Stomach (tissue), 4 donors: ENCODE measurements around the gene SOST.

Experiments used
- EP300 ChIP-seq: sonication (generic); formaldehyde crosslinking; IDR thresholded peaks from one replicate; pipeline ENCODE4 v1.6.1; 2017; ENCODE audit warnings: antibody characterized with exemption
- POLR2A ChIP-seq, 4 donors: fragments of 450-650 bp; IDR thresholded peaks; one replicate each; pipeline ENCODE4 v1.6.1; 2016; ENCODE audit warnings: antibody characterized with exemption in 4 of 4, control low read depth in 2 of 4, mild to moderate bottlenecking in 1 of 4, moderate library complexity in 1 of 4
- POLR2AphosphoS5 ChIP-seq, 3 donors: sonication (generic); formaldehyde crosslinking; IDR thresholded peaks; one replicate each; pipeline ENCODE4 v1.6.1; 2016; ENCODE audit warnings: antibody characterized with exemption in 3 of 3
- TF ChIP-seq, protein P1 (sequence below), 7 experiments: fragments of 450-650 bp in 4 of 7; fragments of 200-600 bp in 3 of 7; sonication (generic) in 3 of 7; IDR thresholded peaks; one replicate each; pipeline ENCODE4 v1.5.1; 2016 to 2019; ENCODE audit warnings: antibody characterized with exemption in 7 of 7, control low read depth in 2 of 7, mild to moderate bottlenecking in 1 of 7

DNA sequence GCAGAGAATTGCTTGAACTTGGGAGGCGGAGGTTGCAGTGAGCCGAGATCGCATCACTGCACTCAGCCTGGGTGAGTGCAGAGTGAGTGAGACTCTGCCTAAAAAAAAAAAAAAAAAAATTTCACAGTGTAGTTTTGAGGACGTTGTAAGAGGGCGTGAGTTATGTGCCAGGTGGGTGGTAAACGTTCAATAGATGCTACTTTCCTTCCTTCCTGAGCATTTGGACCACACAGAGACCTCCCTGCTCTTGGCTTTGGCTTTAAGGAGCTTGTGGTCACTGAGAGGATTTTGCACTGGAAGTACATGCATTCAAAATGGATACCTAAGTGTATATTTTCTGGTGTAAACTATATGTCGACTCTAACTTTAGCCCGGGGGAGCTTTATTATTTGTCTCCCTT is 30.5 kb downstream of the SOST start:
- no peak for TF ChIP-seq POLR2A (IDR thresholded peaks at IDR 0.05)
- TF ChIP-seq, protein P1, sequence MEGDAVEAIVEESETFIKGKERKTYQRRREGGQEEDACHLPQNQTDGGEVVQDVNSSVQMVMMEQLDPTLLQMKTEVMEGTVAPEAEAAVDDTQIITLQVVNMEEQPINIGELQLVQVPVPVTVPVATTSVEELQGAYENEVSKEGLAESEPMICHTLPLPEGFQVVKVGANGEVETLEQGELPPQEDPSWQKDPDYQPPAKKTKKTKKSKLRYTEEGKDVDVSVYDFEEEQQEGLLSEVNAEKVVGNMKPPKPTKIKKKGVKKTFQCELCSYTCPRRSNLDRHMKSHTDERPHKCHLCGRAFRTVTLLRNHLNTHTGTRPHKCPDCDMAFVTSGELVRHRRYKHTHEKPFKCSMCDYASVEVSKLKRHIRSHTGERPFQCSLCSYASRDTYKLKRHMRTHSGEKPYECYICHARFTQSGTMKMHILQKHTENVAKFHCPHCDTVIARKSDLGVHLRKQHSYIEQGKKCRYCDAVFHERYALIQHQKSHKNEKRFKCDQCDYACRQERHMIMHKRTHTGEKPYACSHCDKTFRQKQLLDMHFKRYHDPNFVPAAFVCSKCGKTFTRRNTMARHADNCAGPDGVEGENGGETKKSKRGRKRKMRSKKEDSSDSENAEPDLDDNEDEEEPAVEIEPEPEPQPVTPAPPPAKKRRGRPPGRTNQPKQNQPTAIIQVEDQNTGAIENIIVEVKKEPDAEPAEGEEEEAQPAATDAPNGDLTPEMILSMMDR (IDR thresholded peaks at IDR 0.05): no peak
- no peak for TF ChIP-seq POLR2AphosphoS5 (IDR thresholded peaks at IDR 0.05)
- no peak for TF ChIP-seq EP300
